Measurements from ENCODE around the gene GRK5.

DNA sequence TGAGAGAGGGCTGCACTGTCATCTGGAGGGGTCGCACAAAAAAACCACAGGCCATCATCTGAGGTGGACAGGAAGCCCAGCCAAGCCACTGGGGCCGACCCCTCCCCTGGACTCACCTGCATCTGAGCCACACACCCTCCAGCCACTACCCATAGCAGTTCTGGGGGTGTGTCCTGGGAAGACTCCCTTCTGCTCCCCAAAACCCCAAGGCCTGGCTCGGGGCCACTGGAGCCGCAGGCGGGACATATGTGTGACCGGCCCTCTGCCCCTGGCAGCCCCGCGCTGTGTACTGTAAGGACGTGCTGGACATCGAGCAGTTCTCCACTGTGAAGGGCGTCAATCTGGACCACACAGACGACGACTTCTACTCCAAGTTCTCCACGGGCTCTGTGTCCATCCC is 245.0 kb downstream of the GRK5 start:
- TF ChIP-seq, protein P1, sequence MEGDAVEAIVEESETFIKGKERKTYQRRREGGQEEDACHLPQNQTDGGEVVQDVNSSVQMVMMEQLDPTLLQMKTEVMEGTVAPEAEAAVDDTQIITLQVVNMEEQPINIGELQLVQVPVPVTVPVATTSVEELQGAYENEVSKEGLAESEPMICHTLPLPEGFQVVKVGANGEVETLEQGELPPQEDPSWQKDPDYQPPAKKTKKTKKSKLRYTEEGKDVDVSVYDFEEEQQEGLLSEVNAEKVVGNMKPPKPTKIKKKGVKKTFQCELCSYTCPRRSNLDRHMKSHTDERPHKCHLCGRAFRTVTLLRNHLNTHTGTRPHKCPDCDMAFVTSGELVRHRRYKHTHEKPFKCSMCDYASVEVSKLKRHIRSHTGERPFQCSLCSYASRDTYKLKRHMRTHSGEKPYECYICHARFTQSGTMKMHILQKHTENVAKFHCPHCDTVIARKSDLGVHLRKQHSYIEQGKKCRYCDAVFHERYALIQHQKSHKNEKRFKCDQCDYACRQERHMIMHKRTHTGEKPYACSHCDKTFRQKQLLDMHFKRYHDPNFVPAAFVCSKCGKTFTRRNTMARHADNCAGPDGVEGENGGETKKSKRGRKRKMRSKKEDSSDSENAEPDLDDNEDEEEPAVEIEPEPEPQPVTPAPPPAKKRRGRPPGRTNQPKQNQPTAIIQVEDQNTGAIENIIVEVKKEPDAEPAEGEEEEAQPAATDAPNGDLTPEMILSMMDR (conservative IDR thresholded peaks at IDR 0.05; ENCODE audit: low read depth, low read length) = no peak
- no peak for TF ChIP-seq EZH2 (IDR thresholded peaks at IDR 0.05; ENCODE audit: borderline replicate concordance, low read depth, low read length, poor library complexity, severe bottlenecking)
